Tibial nerve (tissue), 4 donors: ENCODE results near the gene CEP128.
A peak's percentile ranks its signal among the peaks of the same experiment; 100 is the strongest.

Experiments used
- EP300 ChIP-seq, 2 donors: sonication (generic); formaldehyde crosslinking; IDR thresholded peaks; one replicate each; pipeline ENCODE4 v1.6.1; 2017; ENCODE audit warnings: antibody characterized with exemption in 2 of 2, mild to moderate bottlenecking in 1 of 2
- POLR2A ChIP-seq, 2 donors: fragments of 450-650 bp; IDR thresholded peaks; one replicate each; pipeline ENCODE4 v1.6.1; 2017; ENCODE audit warnings: antibody characterized with exemption in 2 of 2, mild to moderate bottlenecking in 2 of 2, moderate library complexity in 2 of 2
- TF ChIP-seq, protein P1 (sequence below), 5 experiments: fragments of 200-600 bp in 3 of 5; fragments of 450-650 bp in 2 of 5; sonication (generic) in 3 of 5; IDR thresholded peaks; one replicate each; pipeline ENCODE4 v1.5.1; 2016 to 2019; ENCODE audit warnings: antibody characterized with exemption in 5 of 5, mild to moderate bottlenecking in 3 of 5, moderate library complexity in 2 of 5

DNA sequence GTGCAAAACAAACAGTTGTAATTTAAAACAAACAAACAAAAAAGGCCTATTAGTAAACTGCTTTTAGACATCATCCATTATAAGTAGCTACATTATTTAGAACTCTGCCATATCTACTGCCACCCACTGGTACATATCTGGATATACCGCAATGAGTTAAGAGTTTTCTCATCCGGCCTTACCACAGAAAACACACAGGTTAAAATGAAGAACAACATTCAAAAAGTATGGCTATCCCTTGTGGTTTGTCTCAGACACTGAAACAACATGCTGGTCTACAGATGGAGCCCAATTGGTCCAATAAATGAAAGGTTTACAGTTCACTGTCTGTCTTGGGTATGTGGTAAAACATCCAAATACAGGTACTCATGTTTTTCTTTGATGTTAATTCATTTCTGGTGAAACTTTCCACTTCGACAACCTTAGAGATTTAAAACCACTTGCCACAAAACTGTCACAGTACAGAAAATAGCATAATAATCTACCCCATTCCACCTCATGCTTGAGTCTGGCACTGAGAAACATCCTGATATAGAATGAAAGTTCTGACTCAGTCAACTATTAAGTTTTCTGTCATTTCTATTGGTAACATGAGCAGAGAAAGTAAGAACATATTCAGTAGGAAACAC lies 354.3 kb downstream of the CEP128 start:
- TF ChIP-seq, protein P1, sequence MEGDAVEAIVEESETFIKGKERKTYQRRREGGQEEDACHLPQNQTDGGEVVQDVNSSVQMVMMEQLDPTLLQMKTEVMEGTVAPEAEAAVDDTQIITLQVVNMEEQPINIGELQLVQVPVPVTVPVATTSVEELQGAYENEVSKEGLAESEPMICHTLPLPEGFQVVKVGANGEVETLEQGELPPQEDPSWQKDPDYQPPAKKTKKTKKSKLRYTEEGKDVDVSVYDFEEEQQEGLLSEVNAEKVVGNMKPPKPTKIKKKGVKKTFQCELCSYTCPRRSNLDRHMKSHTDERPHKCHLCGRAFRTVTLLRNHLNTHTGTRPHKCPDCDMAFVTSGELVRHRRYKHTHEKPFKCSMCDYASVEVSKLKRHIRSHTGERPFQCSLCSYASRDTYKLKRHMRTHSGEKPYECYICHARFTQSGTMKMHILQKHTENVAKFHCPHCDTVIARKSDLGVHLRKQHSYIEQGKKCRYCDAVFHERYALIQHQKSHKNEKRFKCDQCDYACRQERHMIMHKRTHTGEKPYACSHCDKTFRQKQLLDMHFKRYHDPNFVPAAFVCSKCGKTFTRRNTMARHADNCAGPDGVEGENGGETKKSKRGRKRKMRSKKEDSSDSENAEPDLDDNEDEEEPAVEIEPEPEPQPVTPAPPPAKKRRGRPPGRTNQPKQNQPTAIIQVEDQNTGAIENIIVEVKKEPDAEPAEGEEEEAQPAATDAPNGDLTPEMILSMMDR (IDR thresholded peaks at IDR 0.05), result peak; percentile 20 to 41 (median 38)
- no peak for TF ChIP-seq POLR2A (IDR thresholded peaks at IDR 0.05)
- TF ChIP-seq EP300 (IDR thresholded peaks at IDR 0.05), result no peak
